ENCODE measurements around the gene COL11A2.
"Not testable (repeated sequence)": the region's sequence is repeated elsewhere in the genome, so short reads cannot be mapped to it uniquely, and the experiment has no call there.

The COL11A2 gene

DNA sequence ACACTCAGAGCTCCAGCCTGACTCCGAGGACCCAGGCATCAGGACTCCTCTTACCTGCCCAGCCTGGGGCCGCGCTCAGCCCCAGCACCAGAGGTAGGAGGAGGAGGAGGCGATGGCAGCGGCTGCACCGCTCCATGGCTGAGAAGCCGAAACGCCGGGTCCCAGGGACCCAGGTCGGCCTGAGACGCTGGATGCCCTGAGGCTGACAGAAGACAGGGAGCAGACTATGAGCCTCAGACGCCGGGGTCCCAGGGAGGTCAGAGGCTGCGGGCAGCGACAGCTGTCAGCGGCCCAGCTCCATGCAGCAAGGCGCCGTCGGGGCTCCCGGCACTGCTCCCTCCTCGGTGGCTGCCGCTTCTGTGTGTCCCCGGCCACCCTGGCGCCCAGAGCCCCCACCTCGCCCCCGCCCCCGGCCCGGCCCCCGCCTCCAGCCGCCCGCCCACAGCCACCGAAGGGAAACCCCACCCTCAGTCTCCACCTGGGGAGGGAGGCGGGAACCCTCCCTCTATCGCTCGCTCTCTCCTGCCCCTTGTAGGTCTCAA lies at the start of gene COL11A2:
Gene COL11A2, minus strand, starts transcription at position 363 of the 542 bp plus-strand sequence. Its CDS starts 227 bp downstream, at position 136.
- DNase-seq (ENCODE audit: low read depth in 2 of 2), result no peak

GRCh38 chr6:33241968-33242367 lies 49.7 kb upstream of the COL11A2 start:
- DNase-seq (ENCODE audit: low read depth in 2 of 2), result no peak

GRCh38 chr6:33237741-33238140 lies 45.5 kb upstream of the COL11A2 start:
- no peak for DNase-seq (ENCODE audit: low read depth in 2 of 2)

DNA sequence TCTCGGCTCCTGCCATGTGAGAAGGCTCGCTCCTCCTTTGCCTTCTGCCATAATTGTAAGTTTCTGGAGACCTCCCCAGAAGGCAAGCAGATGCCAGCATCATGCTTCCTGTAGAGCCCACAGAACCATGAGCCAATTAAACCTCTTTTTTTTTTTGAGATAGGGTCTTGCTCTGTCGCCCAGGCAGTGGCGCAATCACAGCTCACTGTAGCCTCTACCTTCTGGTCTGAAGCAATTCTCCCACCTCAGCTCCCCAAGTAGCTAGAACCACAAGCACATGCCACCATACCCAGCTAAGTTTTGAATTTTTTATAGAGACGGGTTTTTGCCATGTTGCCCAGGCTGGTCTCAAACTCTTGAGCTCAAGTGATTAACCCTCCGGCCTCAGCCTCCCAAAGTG lies 44.6 kb upstream of the COL11A2 start:
- DNase-seq (ENCODE audit: low read depth in 2 of 2), result no peak

- DNase-seq (ENCODE audit: low read depth in 2 of 2), result no peak
These were observed 44.1 kb upstream of the COL11A2 start for GRCh38 chr6:33236328-33236727.

GRCh38 chr6:33235221-33235634 lies 43.0 kb upstream of the COL11A2 start:
- DNase-seq (ENCODE audit: low read depth in 2 of 2), result no peak

DNA sequence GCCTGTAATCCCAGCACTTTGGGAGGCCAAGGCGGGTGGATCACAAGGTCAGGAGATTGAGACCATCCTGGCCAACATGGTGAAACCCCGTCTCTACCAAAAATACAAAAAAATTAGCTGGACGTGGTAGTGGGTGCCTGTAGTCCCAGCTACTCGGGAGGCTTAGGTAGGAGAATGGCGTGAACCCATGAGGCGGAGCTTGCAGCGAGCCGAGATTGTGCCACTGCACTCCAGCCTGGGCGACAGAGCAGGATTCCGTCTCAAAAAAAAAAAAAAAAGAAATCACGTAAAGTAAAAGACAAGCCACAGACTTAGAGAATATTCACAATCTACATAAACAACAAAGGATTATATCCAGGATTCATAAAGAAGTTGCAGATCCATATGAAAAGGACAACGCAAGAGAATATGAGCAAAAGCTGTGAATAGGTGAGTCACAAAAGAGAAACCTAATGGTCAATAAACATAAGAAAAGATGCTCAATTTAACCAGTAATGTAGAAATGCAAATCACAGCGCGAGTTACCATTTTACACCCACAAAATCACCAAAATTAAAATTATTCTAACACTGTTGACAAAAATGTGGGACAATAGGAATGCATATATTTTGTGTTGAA lies 34.3 kb upstream of the COL11A2 start:
- not testable (repeated sequence) for DNase-seq (ENCODE audit: low read depth in 2 of 2)

DNA sequence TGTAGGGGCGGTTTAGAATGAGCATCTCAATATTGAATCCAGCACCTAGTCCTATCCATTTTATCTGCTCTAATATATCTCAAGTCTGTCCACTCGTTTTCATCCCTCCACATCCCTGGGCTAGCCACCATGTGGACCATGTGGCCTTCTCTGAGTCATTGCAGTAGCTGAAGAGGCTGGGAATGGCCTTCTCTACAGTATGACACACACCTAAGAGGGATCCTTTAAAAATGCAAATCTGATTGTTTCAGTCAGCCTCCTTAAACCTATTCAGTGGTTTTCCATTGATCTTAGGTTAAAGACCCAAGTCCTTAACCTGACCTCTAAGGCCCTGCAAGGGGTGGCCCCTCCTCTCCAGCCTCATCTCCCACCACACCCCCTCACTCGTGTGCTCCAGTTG lies 25.4 kb upstream of the COL11A2 start:
- DNase-seq (ENCODE audit: low read depth in 2 of 2), result no peak

- DNase-seq (ENCODE audit: low read depth in 2 of 2), result no peak
These were observed 25.0 kb upstream of the COL11A2 start for GRCh38 chr6:33217246-33217645.

- no peak for DNase-seq (ENCODE audit: low read depth in 2 of 2)
These were observed 23.9 kb upstream of the COL11A2 start for GRCh38 chr6:33216117-33216649.

- DNase-seq (ENCODE audit: low read depth in 2 of 2), result no peak
These were observed 23.2 kb upstream of the COL11A2 start for GRCh38 chr6:33215271-33216116.

DNA sequence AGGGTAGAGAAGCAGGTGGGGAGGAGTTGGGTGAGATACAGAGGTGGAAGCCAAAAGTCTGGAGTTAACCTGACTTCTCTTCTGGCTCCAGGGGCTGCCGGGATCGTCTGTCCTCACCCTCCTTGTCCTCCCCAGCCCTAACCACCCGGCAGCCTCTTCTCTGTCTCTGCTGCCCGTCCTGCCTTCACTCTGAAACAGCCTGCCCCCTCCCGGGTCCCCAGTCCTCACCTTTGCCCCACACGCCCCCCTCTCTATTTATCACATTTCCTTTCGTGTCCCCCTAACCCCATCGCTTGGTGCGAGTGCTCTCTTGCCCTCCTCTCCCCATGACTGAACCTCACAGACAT lies 21.7 kb upstream of the COL11A2 start:
- no peak for DNase-seq (ENCODE audit: low read depth in 2 of 2)

DNA sequence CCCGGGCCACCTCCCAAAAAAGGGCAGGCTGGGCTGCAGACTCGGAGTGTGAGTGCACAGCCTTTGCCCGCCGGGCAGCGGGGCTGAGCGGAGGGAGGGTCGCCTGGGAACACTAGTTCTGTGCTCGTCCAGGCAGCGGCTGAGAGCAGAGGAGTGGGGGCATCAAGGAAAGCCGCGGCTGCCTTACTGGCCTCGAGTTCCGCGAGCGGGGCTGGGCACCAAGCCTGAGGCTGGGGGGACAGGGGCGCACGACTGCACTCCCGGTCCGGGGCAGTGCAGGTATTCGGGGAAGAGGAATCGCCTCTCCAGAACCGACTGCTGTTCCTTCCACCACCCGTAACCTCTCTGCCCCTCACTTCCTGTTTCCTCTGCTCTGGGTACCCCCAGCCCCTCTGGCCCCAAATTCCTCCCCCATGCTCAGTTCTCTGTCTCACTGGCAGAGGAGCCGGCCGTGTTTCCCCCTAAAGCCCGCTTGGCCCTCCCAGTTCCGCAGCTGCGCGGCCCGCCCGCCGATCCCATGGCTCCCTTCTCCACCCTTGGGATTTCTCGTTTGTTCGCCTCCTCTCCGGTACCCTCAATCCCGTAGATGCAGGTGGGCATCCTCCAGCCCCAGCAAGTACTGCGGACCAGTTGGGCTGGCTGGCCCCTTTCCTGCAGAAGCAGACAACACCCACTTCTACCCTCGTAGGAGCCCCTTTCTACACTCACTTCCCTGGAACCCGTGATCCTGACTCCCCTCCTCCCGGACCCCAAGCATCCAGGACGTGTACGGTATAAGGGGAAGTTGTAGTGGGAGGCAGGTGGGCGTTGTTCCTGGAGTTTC lies 21.1 kb upstream of the COL11A2 start:
- DNase-seq (ENCODE audit: low read depth in 2 of 2), result no peak

DNA sequence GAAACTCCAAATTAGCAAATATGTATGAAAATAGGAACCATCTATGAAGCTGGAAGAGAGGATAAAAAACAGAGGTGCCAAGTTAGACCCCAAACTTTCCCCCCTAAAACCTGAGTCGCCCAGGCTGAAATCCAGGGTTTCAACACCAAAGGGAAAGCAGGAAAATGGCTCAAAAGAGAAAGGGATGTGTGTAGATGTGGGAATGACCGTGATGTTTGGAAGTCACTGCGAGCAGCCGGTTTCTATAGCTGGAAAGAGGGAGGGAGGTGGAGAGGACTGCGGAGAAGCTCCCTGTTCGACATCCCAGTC lies 20.5 kb upstream of the COL11A2 start:
- no peak for DNase-seq (ENCODE audit: low read depth in 2 of 2)

DNA sequence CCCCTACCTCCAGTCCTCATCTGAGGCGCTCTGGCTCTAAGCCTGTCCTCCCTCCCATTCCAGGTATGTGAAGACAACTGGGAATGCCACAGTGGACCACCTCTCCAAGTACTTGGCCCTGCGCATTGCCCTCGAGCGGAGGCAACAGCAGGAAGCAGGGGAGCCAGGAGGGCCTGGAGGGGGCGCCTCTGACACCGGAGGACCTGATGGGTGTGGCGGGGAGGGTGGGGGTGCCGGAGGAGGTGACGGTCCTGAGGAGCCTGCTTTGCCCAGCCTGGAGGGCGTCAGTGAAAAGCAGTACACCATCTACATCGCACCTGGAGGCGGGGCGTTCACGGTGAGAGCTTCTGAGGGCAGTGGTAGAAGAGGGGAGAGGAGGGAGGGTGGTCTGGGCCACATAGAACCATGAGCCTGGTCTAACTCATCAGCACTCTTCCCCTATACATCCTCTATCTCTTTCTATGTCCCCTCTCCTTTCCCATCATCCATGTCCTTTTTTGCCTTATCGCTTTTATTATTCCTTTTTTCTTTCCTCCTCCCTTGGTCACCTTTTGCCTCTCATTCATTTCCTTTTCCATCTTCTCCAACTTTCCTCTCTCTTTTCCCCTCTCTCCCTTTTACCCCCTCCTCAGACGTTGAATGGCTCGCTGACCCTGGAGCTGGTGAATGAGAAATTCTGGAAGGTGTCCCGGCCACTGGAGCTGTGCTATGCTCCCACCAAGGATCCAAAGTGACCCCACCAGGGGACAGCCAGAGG lies 19.6 kb upstream of the COL11A2 start:
- DNase-seq (ENCODE audit: low read depth in 2 of 2), result no peak

DNA sequence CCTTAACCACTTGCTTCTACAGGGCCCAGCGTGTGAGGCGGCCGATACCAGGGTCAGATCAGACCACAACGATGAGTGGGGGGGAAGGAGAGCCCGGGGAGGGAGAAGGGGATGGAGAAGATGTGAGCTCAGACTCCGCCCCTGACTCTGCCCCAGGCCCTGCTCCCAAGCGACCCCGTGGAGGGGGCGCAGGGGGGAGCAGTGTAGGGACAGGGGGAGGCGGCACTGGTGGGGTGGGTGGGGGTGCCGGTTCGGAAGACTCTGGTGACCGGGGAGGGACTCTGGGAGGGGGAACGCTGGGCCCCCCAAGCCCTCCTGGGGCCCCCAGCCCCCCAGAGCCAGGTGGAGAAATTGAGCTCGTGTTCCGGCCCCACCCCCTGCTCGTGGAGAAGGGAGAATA lies 18.9 kb upstream of the COL11A2 start:
- no peak for DNase-seq (ENCODE audit: low read depth in 2 of 2)

- DNase-seq (ENCODE audit: low read depth in 2 of 2), result no peak
These were observed 17.6 kb upstream of the COL11A2 start for GRCh38 chr6:33209856-33210255.

GRCh38 chr6:33208091-33208967 lies 16.1 kb upstream of the COL11A2 start, which contains the start of gene RING1:
Gene RING1 (plus strand): TSS chr6:33208500. CDS start chr6:33208823, 323 bp downstream.
- DNase-seq (ENCODE audit: low read depth in 2 of 2), result peak; percentile 66 to 86

- no peak for DNase-seq (ENCODE audit: low read depth in 2 of 2)
These were observed 15.4 kb upstream of the COL11A2 start for GRCh38 chr6:33207552-33208090.

Measured in stimulated activated CD8-positive, alpha-beta memory T cell treated with anti-CD3 and anti-CD28 coated beads, Interleukin-7, amount 100 ng/mL, for 4 hours (primary cell).